DND-41 (cell line): ENCODE results near the gene ZC3H12A.

Experiments
- ATAC-seq: fragments of 200-7000 bp; cut with Tn5 transposase; 3 replicates; pipeline ENCODE4 v1.9.1; 2021; ENCODE audit warnings: low read depth; ENCODE audit not compliant: insufficient read depth
- DNase-seq: peaks from one replicate; pipeline ENCODE4 v3.0.0-alpha.2; 2020
- H2AFZ ChIP-seq: 2 replicates; pipeline ENCODE4 v1.6.0; 2012; ENCODE audit warnings: low read depth, low read length
- H3K27ac ChIP-seq: 2 replicates; pipeline ENCODE4 v1.5.1; 2012; ENCODE audit warnings: low read length, inconsistent platforms
- H3K27me3 ChIP-seq: fragments of 200-600 bp; sonication (generic); 2 replicates; pipeline ENCODE4 v1.6.0; 2012; ENCODE audit warnings: low read length, mild to moderate bottlenecking, inconsistent platforms; ENCODE audit not compliant: insufficient read depth, poor library complexity
- H3K36me3 ChIP-seq: 2 replicates; pipeline ENCODE4 v1.5.1; 2012; ENCODE audit warnings: low read length, inconsistent platforms; ENCODE audit not compliant: insufficient read depth
- H3K4me1 ChIP-seq: 2 replicates; pipeline ENCODE4 v1.5.1; 2012; ENCODE audit warnings: mild to moderate bottlenecking, low read length; ENCODE audit not compliant: insufficient read depth
- H3K4me2 ChIP-seq: 2 replicates; pipeline ENCODE4 v1.6.0; 2012; ENCODE audit warnings: mild to moderate bottlenecking, moderate library complexity, low read length, inconsistent platforms; ENCODE audit not compliant: insufficient read depth
- H3K4me3 ChIP-seq, 2 experiments: fragments of 200-600 bp in 1 of 2; shearing (Covaris generic) in 1 of 2; 2 replicates each; pipeline ENCODE4 v1.5.1; 2012 to 2016; ENCODE audit warnings: inconsistent platforms in 2 of 2, low read length in 2 of 2, mild to moderate bottlenecking in 2 of 2, low read depth in 1 of 2, moderate library complexity in 1 of 2
- H3K79me2 ChIP-seq: 2 replicates; pipeline ENCODE4 v1.6.0; 2012; ENCODE audit warnings: low read length, inconsistent platforms; ENCODE audit not compliant: insufficient read depth
- H3K9ac ChIP-seq: 2 replicates; pipeline ENCODE4 v1.6.0; 2012; ENCODE audit warnings: low read depth, mild to moderate bottlenecking, inconsistent platforms, low read length, moderate library complexity
- H3K9me3 ChIP-seq: 2 replicates; pipeline ENCODE4 v1.5.1; 2012; ENCODE audit warnings: low read length, moderate library complexity, mild to moderate bottlenecking, inconsistent platforms; ENCODE audit not compliant: insufficient read depth, severe bottlenecking
- H4K20me1 ChIP-seq: 2 replicates; pipeline ENCODE4 v1.6.0; 2012; ENCODE audit warnings: low read length; ENCODE audit not compliant: insufficient read depth
- CTCF ChIP-seq: IDR thresholded peaks from 2 replicates; pipeline ENCODE4 v1.5.1; 2012; ENCODE audit warnings: borderline replicate concordance, low read length, moderate library complexity, mild to moderate bottlenecking; ENCODE audit not compliant: poor library complexity, severe bottlenecking; ENCODE audit errors: extremely low read depth
- EZH2 ChIP-seq: IDR thresholded peaks from 3 replicates; pipeline ENCODE4 v1.6.1; 2012; ENCODE audit warnings: borderline replicate concordance, low read depth, mild to moderate bottlenecking, moderate library complexity, low read length, inconsistent platforms; ENCODE audit not compliant: severe bottlenecking

The ZC3H12A gene

GRCh38 chr1:37480581-37481288 is 6.4 kb downstream of the ZC3H12A start:
- Histone ChIP-seq H3K4me2 (no peak overlapping the region), H3K9me3 (no peaks in the 10 kb centered on the region), H3K79me2 (peaks cover 27% of the 10 kb centered on the region), H4K20me1 (peaks cover 48% of the 10 kb centered on the region), H3K27ac (no peak overlapping the region), H3K9ac (no peak overlapping the region), H3K27me3 (no peaks in the 10 kb centered on the region), H3K36me3 (peaks cover 88% of the 10 kb centered on the region), H3K4me1 (peaks cover 36% of the 10 kb centered on the region), H2AFZ (no peak overlapping the region), H3K4me3 (no peak overlapping the region)
- no peak for ATAC-seq
- no peak for DNase-seq
- no peak for TF ChIP-seq EZH2
- no peak for TF ChIP-seq CTCF

DNA sequence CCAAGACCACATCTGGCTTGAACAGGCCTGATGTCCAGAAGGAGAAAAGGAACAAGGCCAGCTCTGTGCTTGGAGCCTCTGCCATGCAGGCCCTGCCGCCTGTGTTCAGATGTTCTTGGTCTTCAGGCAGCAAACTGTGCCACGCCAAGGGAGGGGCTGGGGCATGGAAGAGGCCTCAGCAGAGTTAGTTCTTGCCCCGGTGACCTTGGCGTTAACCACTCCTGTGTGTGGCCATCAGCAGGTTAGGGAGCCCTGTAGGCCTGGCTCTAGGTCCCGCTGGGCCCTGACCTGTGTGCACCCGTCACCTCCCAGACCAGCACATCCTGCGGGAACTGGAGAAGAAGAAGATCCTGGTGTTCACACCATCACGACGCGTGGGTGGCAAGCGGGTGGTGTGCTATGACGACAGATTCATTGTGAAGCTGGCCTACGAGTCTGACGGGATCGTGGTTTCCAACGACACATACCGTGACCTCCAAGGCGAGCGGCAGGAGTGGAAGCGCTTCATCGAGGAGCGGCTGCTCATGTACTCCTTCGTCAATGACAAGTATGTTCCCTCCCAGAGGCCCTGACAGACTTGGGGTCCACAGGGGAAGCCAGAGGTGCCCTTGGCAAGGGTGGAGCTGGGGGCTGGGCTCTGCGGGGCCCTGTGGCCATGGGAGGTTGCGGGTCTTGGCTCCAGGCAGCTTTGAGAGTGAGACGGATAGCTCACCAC is 7.1 kb downstream of the ZC3H12A start:
- ATAC-seq (no peak), DNase-seq (no peak)
- Histone ChIP-seq H3K36me3 (peaks cover 82% of the 10 kb centered on the region), H3K27me3 (no peaks in the 10 kb centered on the region), H3K4me2 (no peak overlapping the region), H3K9ac (no peak overlapping the region), H3K79me2 (peaks cover 20% of the 10 kb centered on the region), H3K9me3 (no peaks in the 10 kb centered on the region), H4K20me1 (peaks cover 44% of the 10 kb centered on the region), H2AFZ (no peak overlapping the region), H3K27ac (no peak overlapping the region), H3K4me1 (peaks cover 29% of the 10 kb centered on the region), H3K4me3 (no peak overlapping the region)
- TF ChIP-seq EZH2: no peak

- Histone ChIP-seq H3K4me3 (no peak overlapping the region), H3K27me3 (no peaks in the 10 kb centered on the region), H2AFZ (no peak overlapping the region), H4K20me1 (peaks cover 45% of the 10 kb centered on the region), H3K4me2 (no peak overlapping the region), H3K4me1 (peaks cover 21% of the 10 kb centered on the region), H3K79me2 (peaks cover 13% of the 10 kb centered on the region), H3K9me3 (no peaks in the 10 kb centered on the region), H3K27ac (no peak overlapping the region), H3K9ac (no peak overlapping the region), H3K36me3 (peaks cover 78% of the 10 kb centered on the region)
- no peak for DNase-seq
- no peak for ATAC-seq
- TF ChIP-seq EZH2 (no peak), CTCF (no peak)
Measured at GRCh38 chr1:37482004-37482785, 7.8 kb downstream of the ZC3H12A start.
